ENCODE results near the gene FAAH.

DNA sequence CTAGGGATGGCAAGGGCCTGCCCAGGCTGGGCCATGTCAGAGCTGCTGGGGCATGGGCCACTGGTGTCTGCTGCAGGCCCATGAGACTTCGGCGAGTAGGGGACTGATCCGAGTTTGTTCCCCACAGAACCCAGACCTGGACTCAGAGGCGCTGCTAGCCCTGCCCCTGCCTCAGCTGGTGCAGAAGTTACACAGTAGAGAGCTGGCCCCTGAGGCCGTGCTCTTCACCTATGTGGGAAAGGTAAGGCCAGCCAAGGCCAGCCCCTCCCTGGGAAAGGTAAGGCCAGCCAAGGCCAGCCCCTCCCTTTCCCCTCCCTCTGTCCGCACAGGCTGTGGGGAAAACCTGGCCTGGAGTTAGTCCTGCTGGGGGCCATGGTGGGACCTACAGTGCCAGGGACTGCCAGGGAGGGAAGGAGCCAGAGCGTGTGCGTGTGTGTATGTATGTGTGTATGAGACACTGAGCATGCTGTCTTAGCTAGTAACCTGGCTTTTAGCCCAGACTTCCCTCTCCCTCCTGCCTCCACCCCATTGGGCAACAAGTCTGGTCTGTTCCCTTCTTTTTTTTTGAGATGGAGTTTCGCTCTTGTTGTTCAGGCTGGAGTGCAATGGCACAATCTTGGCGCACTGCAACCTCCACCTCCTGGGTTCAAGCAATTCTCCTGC, 8.0 kb downstream of the FAAH start:
- TF ChIP-seq, protein P1, sequence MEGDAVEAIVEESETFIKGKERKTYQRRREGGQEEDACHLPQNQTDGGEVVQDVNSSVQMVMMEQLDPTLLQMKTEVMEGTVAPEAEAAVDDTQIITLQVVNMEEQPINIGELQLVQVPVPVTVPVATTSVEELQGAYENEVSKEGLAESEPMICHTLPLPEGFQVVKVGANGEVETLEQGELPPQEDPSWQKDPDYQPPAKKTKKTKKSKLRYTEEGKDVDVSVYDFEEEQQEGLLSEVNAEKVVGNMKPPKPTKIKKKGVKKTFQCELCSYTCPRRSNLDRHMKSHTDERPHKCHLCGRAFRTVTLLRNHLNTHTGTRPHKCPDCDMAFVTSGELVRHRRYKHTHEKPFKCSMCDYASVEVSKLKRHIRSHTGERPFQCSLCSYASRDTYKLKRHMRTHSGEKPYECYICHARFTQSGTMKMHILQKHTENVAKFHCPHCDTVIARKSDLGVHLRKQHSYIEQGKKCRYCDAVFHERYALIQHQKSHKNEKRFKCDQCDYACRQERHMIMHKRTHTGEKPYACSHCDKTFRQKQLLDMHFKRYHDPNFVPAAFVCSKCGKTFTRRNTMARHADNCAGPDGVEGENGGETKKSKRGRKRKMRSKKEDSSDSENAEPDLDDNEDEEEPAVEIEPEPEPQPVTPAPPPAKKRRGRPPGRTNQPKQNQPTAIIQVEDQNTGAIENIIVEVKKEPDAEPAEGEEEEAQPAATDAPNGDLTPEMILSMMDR (IDR thresholded peaks at IDR 0.05) = peak in 1 of 4 experiments; percentile 8
- no peak for TF ChIP-seq POLR2A (IDR thresholded peaks at IDR 0.05)

All from uterus (tissue), 2 donors.